H9 (cell line): ENCODE measurements around the gene MAN1A1. TPM values are rescaled to one million over a fixed set of nuclear protein-coding genes. Genes with fewer than 3 reads are reported as not detected.

ENCODE experiments used
- DNase-seq: peaks from one replicate; pipeline ENCODE4 v3.0.0-alpha.2; 2017
- H2AFZ ChIP-seq: one replicate; pipeline ENCODE4 v1.6.1; 2013; ENCODE audit warnings: mild to moderate bottlenecking, low read length, control low read depth, moderate library complexity
- H2AK5ac ChIP-seq: 2 replicates; pipeline ENCODE4 v1.6.1; 2013; ENCODE audit warnings: low read length, control low read depth, mixed read lengths; ENCODE audit not compliant: insufficient read length
- H2BK120ac ChIP-seq: one replicate; pipeline ENCODE4 v1.6.1; 2013; ENCODE audit warnings: low read depth, mild to moderate bottlenecking, low read length, control low read depth, inconsistent platforms; ENCODE audit not compliant: poor library complexity, severe bottlenecking
- H2BK12ac ChIP-seq: 2 replicates; pipeline ENCODE4 v1.6.1; 2013; ENCODE audit warnings: low read length, control low read depth, mixed read lengths, low read depth; ENCODE audit not compliant: insufficient read length
- H2BK15ac ChIP-seq: 2 replicates; pipeline ENCODE4 v1.6.1; 2013; ENCODE audit warnings: low read depth, low read length, control low read depth
- H2BK20ac ChIP-seq: one replicate; pipeline ENCODE4 v1.6.1; 2013; ENCODE audit warnings: low read depth, mild to moderate bottlenecking, low read length, control low read depth, inconsistent platforms; ENCODE audit not compliant: poor library complexity, severe bottlenecking
- H2BK5ac ChIP-seq: 2 replicates; pipeline ENCODE4 v1.6.1; 2013; ENCODE audit warnings: low read length, control low read depth, mixed read lengths; ENCODE audit not compliant: insufficient read length
- H3K14ac ChIP-seq: 2 replicates; pipeline ENCODE4 v1.6.1; 2013; ENCODE audit warnings: low read length, control low read depth; ENCODE audit not compliant: insufficient read depth
- H3K18ac ChIP-seq: 2 replicates; pipeline ENCODE4 v1.6.1; 2013; ENCODE audit warnings: low read depth, mild to moderate bottlenecking, mixed read lengths, low read length, control low read depth; ENCODE audit not compliant: insufficient read length
- H3K23ac ChIP-seq: 2 replicates; pipeline ENCODE4 v1.6.1; 2013; ENCODE audit warnings: low read length, control low read depth, mixed read lengths, low read depth; ENCODE audit not compliant: insufficient read length
- H3K23me2 ChIP-seq: 2 replicates; pipeline ENCODE4 v1.6.1; 2013; ENCODE audit warnings: low read depth, mild to moderate bottlenecking, mixed read lengths, low read length, control low read depth; ENCODE audit not compliant: insufficient read length, poor library complexity, severe bottlenecking
- H3K27ac ChIP-seq: 2 replicates; pipeline ENCODE4 v1.5.1; 2013; ENCODE audit warnings: low read length, control low read depth, mixed read lengths, low read depth; ENCODE audit not compliant: insufficient read length
- H3K27me3 ChIP-seq: 2 replicates; pipeline ENCODE4 v1.6.1; 2013; ENCODE audit warnings: low read length, control low read depth, inconsistent platforms; ENCODE audit not compliant: insufficient read depth
- H3K4ac ChIP-seq: 2 replicates; pipeline ENCODE4 v1.6.1; 2013; ENCODE audit warnings: low read depth, mild to moderate bottlenecking, control low read depth, inconsistent platforms, low read length, moderate library complexity
- H3K4me1 ChIP-seq: 2 replicates; pipeline ENCODE4 v1.6.1; 2013; ENCODE audit warnings: low read length, control low read depth, inconsistent platforms; ENCODE audit not compliant: insufficient read depth
- H3K4me2 ChIP-seq: 2 replicates; pipeline ENCODE4 v1.6.1; 2013; ENCODE audit warnings: low read length, control low read depth, mixed read lengths; ENCODE audit not compliant: insufficient read length, insufficient read depth
- H3K56ac ChIP-seq: 2 replicates; pipeline ENCODE4 v1.6.1; 2013; ENCODE audit warnings: low read depth, mild to moderate bottlenecking, mixed read lengths, low read length, control low read depth; ENCODE audit not compliant: insufficient read length
- H3K79me1 ChIP-seq: 2 replicates; pipeline ENCODE4 v1.6.1; 2013; ENCODE audit warnings: low read depth, mild to moderate bottlenecking, moderate library complexity, low read length, control low read depth, inconsistent platforms; ENCODE audit not compliant: insufficient read depth, poor library complexity, severe bottlenecking
- H3K79me2 ChIP-seq: 2 replicates; pipeline ENCODE4 v1.6.1; 2013; ENCODE audit warnings: low read length, control low read depth, inconsistent platforms; ENCODE audit not compliant: insufficient read depth
- H3K9ac ChIP-seq: 2 replicates; pipeline ENCODE4 v1.6.1; 2013; ENCODE audit warnings: low read length, control low read depth, mixed read lengths; ENCODE audit not compliant: insufficient read length; ENCODE audit errors: extremely low read depth
- H3K9me3 ChIP-seq: one replicate; pipeline ENCODE4 v1.6.1; 2013; ENCODE audit warnings: low read depth, low read length, inconsistent platforms; ENCODE audit not compliant: control insufficient read depth
- H3T11ph ChIP-seq: one replicate; pipeline ENCODE4 v1.6.1; 2013; ENCODE audit warnings: mild to moderate bottlenecking, low read length, control low read depth, inconsistent platforms
- H4K20me1 ChIP-seq: one replicate; pipeline ENCODE4 v1.6.1; 2013; ENCODE audit not compliant: control insufficient read depth, insufficient read length, insufficient read depth
- H4K5ac ChIP-seq: 2 replicates; pipeline ENCODE4 v1.6.1; 2013; ENCODE audit warnings: low read depth, mild to moderate bottlenecking, mixed read lengths, low read length, control low read depth; ENCODE audit not compliant: insufficient read length
- H4K8ac ChIP-seq: replicated peaks from 2 replicates; pipeline ENCODE4 v1.6.1; 2013; ENCODE audit warnings: low read length, control low read depth, mixed read lengths, low read depth; ENCODE audit not compliant: insufficient read length
- H4K91ac ChIP-seq: 2 replicates; pipeline ENCODE4 v1.6.1; 2013; ENCODE audit warnings: low read depth, mild to moderate bottlenecking, moderate library complexity, mixed read lengths, low read length, control low read depth; ENCODE audit not compliant: insufficient read length
- H3K27ac Mint-ChIP-seq, 3 experiments: 2 replicates in 2 of 3; 3 replicates in 1 of 3; pipeline ENCODE4 v1.8.0; 2020 to 2021; ENCODE audit warnings: mixed read lengths in 3 of 3, mild to moderate bottlenecking in 1 of 3, moderate library complexity in 1 of 3
- H3K27me3 Mint-ChIP-seq: 2 replicates; pipeline ENCODE4 v1.8.0; 2021; ENCODE audit warnings: low read depth, mild to moderate bottlenecking, moderate library complexity, mixed read lengths
- H3K36me3 Mint-ChIP-seq, 3 experiments: 2 replicates in 2 of 3; 3 replicates in 1 of 3; pipeline ENCODE4 v1.8.0; 2020 to 2021; ENCODE audit warnings: low read depth in 3 of 3, mixed read lengths in 3 of 3; ENCODE audit not compliant: insufficient read depth in 1 of 3
- H3K4me1 Mint-ChIP-seq, 2 experiments: 2 replicates each; pipeline ENCODE4 v1.8.0; 2020; ENCODE audit warnings: mixed read lengths in 2 of 2
- H3K4me3 Mint-ChIP-seq, 2 experiments: 2 replicates in 1 of 2; 3 replicates in 1 of 2; pipeline ENCODE4 v1.8.0; 2020 to 2021; ENCODE audit warnings: mild to moderate bottlenecking in 2 of 2, mixed read lengths in 2 of 2, moderate library complexity in 1 of 2
- H3K9me3 Mint-ChIP-seq, 2 experiments: 2 replicates in 1 of 2; 3 replicates in 1 of 2; pipeline ENCODE4 v1.8.0; 2020; ENCODE audit warnings: mild to moderate bottlenecking in 2 of 2, mixed read lengths in 2 of 2, moderate library complexity in 1 of 2
- CTCF ChIP-seq: fragments of 200-600 bp; sonication (generic); conservative IDR thresholded peaks from 3 replicates; pipeline ENCODE4 v1.8.0; 2021; ENCODE audit warnings: antibody characterized with exemption, mild to moderate bottlenecking
- WGBS: extraction: QIAGEN DNeasy Blood & Tissue Kit; methylation state at CpG from one replicate; pipeline ENCODE4 v1.1.7; 2013; ENCODE audit warnings: missing lambda C conversion rate, low lambda C conversion rate, mixed read lengths; ENCODE audit not compliant: insufficient read length; ENCODE audit errors: extremely low coverage; 5-methylcytosine and 5-hydroxymethylcytosine counted together
- total RNA-seq: library from RNA; stranded (reverse); gene quantifications from 2 replicates; pipeline ENCODE4 v1.2.1, GENCODE V29; 2021

MAN1A1 gene
- total RNA-seq, 1 experiment from 2014 or later: 1.6 TPM

GRCh38 chr6:119267126-119267905, 82.2 kb downstream of the MAN1A1 start:
- no peak for TF ChIP-seq CTCF
- Histone ChIP-seq H3K23ac (no peak overlapping the region), H3K56ac (no peak overlapping the region), H2BK120ac (no peak overlapping the region), H3K23me2 (no peaks in the 10 kb centered on the region), H2BK20ac (no peak overlapping the region), H3K27ac (no peak overlapping the region), H3K9me3 (no peaks in the 10 kb centered on the region), H2BK15ac (no peak overlapping the region), H4K20me1 (no peaks in the 10 kb centered on the region), H3K18ac (no peak overlapping the region), H3K9ac (no peak overlapping the region), H2AFZ (no peak overlapping the region), H3K14ac (no peak overlapping the region), H3T11ph (no peak overlapping the region), H3K4me2 (no peak overlapping the region), H3K27me3 (no peaks in the 10 kb centered on the region), H2BK5ac (no peak overlapping the region), H4K8ac (no peak overlapping the region), H4K5ac (no peak overlapping the region), H3K79me2 (no peaks in the 10 kb centered on the region), H2AK5ac (no peak overlapping the region), H3K4ac (no peak overlapping the region), H4K91ac (no peak overlapping the region), H2BK12ac (no peak overlapping the region), H3K79me1 (no peaks in the 10 kb centered on the region), H3K4me1 (no peaks in the 10 kb centered on the region)
- Mint-ChIP-seq H3K4me1 (no peaks in the 10 kb centered on the region), H3K27me3 (no peaks in the 10 kb centered on the region), H3K9me3 (peaks cover 8 to 14% of the 10 kb centered on the region in 2 experiments), H3K4me3 (no peak overlapping the region), H3K27ac (no peak overlapping the region), H3K36me3 (peaks cover 3 to 12% (median 7%) of the 10 kb centered on the region in 3 experiments; a peak in 6 of 7 replicates)
- DNase-seq: no peak
- no CpG with 5 or more reads among the region's 1 CpG for WGBS
